CD4-positive, alpha-beta T cell treated with Interleukin-2 at 100 ng/mL for 4 hours (primary cell): Measurements from ENCODE around the gene PAEP.

Experiments
- DNase-seq: peaks from one replicate; pipeline ENCODE4 v3.0.0-alpha.2; 2020; ENCODE audit warnings: low spot score

The PAEP gene

GRCh38 chr9:135615666-135616618 is 54.4 kb downstream of the PAEP start:
- DNase-seq: no peak
